HUDEP-2 (cell line): ENCODE measurements around the gene IPO5.
A peak's percentile ranks its signal among the peaks of the same experiment; 100 is the strongest.
"Not testable (repeated sequence)": the region's sequence is repeated elsewhere in the genome, so short reads cannot be mapped to it uniquely, and the experiment has no call there.

ENCODE experiments used
- DNase-seq, 76 experiments: peaks; one replicate each; lab custom pipeline; 2025; ENCODE audit not compliant: unreplicated experiment in 76 of 76; lab: John Stamatoyannopoulos, UW

The IPO5 gene

GRCh38 chr13:98004997-98005396 is 51.5 kb downstream of the IPO5 start:
- not testable (repeated sequence) for DNase-seq

DNA sequence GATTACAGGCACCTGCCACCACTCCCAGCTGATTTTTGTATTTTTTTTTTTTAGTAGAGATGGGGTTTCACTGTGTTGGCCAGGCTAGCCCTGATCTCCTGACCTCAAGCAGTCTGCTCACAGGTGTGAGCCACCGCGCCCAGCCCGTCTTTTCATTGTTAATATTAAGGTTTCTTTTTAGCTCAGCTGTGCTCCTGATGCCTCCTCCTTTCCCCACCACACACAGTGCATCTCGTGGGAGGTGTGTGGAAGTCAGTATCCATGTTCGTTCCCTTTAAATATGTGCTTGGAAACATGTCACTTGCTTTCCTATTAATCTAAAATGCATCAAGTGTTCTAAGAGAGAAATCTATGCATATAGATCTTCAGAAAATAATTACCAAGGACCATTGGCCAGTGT is 53.5 kb downstream of the IPO5 start:
- no peak for DNase-seq

DNA sequence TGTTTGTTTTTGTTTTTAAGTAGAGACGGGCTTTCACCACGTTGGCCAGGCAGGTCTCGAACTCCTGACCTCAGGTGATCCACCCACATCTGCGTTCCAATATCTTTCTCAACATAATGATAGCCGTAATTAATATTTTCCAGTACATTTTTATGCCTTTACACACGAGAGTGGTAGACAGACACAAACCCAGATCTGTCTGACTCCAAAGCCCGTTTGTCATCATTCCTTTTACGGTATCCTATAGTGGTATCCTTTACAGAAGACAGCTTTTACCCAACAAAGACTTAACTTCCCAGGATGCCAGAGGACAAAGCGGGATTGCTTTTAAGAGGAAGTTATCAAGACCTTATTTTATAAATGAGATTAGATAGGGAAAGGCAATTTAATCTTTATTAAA is 59.8 kb downstream of the IPO5 start:
- DNase-seq: no peak

- no peak for DNase-seq
Measured at GRCh38 chr13:98014766-98015165, 61.3 kb downstream of the IPO5 start.

GRCh38 chr13:98018293-98018692 is 64.8 kb downstream of the IPO5 start:
- no peak for DNase-seq

- no peak for DNase-seq
Measured at GRCh38 chr13:98019186-98019585, 65.7 kb downstream of the IPO5 start.

DNA sequence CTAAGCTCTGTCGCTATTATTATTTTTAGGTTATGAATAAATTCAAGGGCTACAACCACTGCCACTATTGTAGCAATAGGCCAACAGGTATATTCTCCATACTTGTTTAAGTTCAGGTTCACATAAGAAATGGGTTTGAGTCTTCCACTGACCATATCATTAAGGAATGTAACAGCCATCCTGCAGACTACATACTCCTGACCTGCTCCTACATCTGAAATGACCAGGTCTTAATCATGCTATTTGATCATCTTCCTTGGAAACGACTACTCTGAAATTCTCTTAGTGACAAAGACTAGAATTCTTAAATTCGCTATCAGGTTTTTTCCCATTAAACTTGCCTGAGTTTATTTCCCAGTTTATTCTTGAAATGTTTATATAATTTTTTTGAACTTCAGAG is 66.8 kb downstream of the IPO5 start:
- DNase-seq: no peak

DNA sequence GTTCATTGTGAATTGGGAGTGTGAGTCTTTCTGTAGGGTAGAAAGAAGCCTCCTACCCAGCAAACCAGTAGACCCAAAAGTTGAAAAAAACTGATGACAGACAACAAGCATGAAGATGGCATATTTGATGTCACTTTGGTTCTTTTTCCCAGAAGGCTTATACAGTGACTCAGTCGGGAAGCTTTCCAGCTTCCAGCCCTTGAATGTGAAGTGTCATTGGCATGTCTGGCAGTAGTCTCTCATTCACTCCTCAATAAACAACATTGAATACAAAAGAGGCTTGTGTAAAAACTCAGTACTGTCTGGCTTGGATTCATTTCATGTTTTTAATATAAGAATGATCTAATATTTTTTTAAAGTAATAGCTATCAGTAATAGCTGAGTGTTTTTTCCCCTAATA is 68.7 kb downstream of the IPO5 start:
- DNase-seq: no peak

- no peak for DNase-seq
Measured at GRCh38 chr13:98025480-98026025, 72.1 kb downstream of the IPO5 start.

DNA sequence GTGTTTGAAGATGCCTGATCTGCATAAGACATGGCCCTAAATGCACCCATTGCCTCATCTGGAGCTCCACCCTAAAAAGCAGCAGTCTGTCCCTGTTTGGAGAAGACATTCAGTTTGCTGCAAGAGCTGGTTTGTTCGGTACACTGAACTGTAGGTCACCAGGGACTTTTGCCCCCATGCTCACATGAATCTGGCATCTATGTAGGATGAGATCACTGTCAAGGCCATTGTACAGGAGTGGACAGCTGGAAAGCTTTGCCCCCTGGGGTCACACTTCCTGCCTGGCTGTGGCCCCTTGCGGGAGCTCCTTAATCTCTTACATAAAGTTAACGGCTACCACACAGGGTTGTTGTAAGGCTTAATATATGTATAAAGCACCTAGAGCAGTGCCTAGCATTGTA is 73.0 kb downstream of the IPO5 start:
- DNase-seq: no peak

DNA sequence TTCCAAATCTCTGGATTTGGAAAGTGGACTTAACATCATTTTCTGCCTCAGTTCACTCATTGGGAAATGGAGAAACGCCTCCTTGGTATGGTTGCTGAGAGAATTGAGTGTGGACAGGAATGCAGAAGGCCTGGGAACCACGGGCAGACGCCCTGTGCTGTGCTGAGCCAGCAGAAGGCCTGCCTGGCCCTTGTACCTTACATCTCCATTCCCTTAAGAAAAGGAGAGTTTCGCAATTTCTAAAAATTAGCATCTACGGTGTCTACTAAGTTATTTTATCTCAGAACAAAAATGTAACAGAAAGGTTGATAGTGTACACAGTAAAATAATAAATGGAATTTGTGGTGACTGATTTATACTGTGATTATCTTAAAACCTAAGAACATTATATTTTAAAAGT is 78.7 kb downstream of the IPO5 start:
- DNase-seq: no peak

GRCh38 chr13:98033277-98034247 is 80.1 kb downstream of the IPO5 start:
- peak in 14 of 76 experiments; percentile 1 to 42 (median 12) for DNase-seq

GRCh38 chr13:98035373-98035772 is 81.9 kb downstream of the IPO5 start:
- no peak for DNase-seq

DNA sequence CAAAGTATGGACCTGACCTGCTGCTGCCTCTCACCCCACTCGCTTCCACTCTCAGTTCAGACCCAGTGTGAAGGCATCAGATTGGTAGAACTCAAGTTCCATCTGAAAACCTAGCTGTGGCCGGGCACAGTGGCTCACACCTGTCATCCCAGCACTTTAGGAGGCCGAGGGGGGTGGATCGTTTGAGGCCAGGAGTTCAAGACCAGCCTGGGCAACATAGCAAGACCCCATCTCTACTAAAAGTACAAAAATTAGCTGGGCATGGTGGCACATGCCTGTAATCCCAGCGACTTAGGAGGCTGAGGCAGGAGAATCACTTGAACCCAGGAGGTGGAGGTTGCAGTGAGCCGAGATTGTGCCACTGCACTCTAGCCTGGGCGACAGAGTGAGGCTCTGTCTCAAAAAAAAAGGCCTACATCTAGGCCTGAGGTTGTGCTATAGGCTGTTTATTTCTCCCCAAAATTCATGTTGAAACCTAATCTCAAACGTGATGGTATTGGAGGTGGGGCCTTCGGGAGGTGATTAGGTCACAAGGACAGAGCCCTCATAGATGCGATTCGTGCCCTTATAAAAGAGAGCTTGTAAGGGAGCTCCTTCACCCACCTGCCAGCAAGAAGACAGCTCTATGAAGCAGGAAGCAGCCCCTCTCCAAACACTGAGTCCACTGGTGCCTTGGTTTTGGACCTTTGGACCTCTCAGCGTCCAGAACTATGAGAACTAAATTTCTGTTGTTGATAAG is 83.3 kb downstream of the IPO5 start:
- DNase-seq: not testable (repeated sequence)

- no peak for DNase-seq
Measured at GRCh38 chr13:98039261-98039660, 85.8 kb downstream of the IPO5 start.

- DNase-seq: no peak
Measured at GRCh38 chr13:98039964-98040363, 86.5 kb downstream of the IPO5 start.

DNA sequence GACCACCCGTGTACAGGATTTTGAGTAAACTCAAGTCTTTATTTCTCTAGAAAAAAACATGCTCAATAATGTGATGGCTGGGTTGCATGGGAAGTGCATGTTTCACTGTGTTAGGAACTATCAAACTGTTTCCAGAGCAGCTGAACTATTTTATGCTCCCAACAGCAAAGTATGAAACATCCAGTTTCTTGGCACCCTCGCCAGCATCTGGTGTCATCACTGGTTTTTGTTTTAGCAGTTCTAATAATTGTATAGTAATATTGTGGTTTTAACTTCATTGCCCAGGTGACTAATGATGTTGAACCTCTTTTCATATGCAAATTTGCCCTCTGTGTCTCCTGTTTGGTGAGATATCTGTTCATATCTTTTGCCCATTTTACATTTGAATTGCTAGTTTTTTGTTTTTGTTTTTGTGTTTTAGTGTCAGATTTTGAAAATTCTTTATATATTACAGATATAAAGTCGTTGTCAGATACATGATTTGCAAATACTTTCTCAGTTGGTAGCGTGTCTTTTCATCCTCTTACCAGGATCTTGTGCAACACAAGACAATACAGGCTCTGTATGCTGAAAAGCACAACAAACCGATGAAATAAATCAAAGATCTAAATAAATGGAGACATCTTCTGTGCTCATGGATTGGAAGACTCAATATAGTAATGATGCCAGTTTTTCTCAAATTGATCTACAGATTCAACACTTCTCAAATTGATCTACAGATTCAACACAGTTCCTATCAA is 87.8 kb downstream of the IPO5 start:
- DNase-seq: no peak

- DNase-seq: no peak
Measured at GRCh38 chr13:98044301-98044700, 90.8 kb downstream of the IPO5 start.

- DNase-seq: not testable (repeated sequence)
Measured at GRCh38 chr13:98047785-98048184, 94.3 kb downstream of the IPO5 start.

DNA sequence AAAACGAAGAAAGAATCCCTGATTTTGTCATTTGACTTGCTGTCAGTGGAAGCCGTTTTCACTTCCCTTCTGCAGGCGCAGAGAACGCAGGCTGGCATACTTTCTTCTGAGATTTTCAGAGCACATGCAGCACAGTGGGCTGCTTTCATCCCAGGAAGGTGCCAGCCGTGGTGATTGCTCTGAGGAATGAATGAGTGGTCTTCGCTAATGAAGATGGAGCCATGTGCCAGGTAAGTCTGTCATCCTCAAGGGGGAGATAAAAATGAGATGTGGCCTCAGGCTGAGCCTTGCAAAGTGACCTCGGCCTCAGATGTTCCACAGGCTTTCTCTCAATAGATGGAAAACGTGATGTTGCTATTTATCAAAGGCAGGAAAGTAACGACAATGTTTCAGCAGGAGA is 94.8 kb downstream of the IPO5 start:
- DNase-seq: no peak

GRCh38 chr13:98050041-98050466 is 96.6 kb downstream of the IPO5 start:
- DNase-seq: no peak
